Heart right ventricle (tissue), 16 donors: ENCODE measurements around the gene FCRLA. TPM values are rescaled to one million over a fixed set of nuclear protein-coding genes. Genes with fewer than 3 reads are reported as not detected.
"Not testable (repeated sequence)": the region's sequence is repeated elsewhere in the genome, so short reads cannot be mapped to it uniquely, and the experiment has no call there.

Experiments
- ATAC-seq, 8 donors: fragments of 200-7000 bp; cut with Tn5 transposase; one replicate each; pipeline ENCODE4 v1.9.1; 2020; ENCODE audit warnings: mild to moderate bottlenecking in 8 of 8, moderate library complexity in 8 of 8, moderate number of reproducible peaks in 1 of 8
- DNase-seq, 2 donors: peaks; one replicate each; pipeline ENCODE4 v3.0.0-alpha.2; 2020
- H3K27ac ChIP-seq, 10 donors: fragments of 200-600 bp; sonication (generic) in 2 of 10; one replicate each; pipeline versions ENCODE4 v1.5.0 to v1.8.0; 2020 to 2022; ENCODE audit warnings: mild to moderate bottlenecking in 3 of 10
- H3K27me3 ChIP-seq, 7 donors: fragments of 200-600 bp; one replicate each; pipeline ENCODE4 v1.8.0; 2021 to 2022; ENCODE audit warnings: mild to moderate bottlenecking in 2 of 7
- H3K36me3 ChIP-seq, 9 donors: fragments of 200-600 bp; sonication (generic) in 1 of 9; one replicate each; pipeline versions ENCODE4 v1.5.0 to v1.8.0; 2020 to 2022; ENCODE audit warnings: mild to moderate bottlenecking in 2 of 9
- H3K4me1 ChIP-seq, 9 donors: fragments of 200-600 bp; sonication (generic) in 1 of 9; one replicate each; pipeline versions ENCODE4 v1.5.0 to v1.8.0; 2020 to 2022; ENCODE audit warnings: mild to moderate bottlenecking in 4 of 9
- H3K4me3 ChIP-seq, 10 donors: fragments of 200-600 bp; sonication (generic) in 2 of 10; one replicate each; pipeline versions ENCODE4 v1.5.0 to v1.8.0; 2020 to 2022; ENCODE audit warnings: mild to moderate bottlenecking in 7 of 10, moderate library complexity in 2 of 10
- H3K9me3 ChIP-seq, 11 donors: fragments of 200-600 bp in 10 of 11; sonication (generic) in 2 of 11; one replicate each; pipeline versions ENCODE4 v1.5.0 to v1.8.0; 2013 to 2022; ENCODE audit warnings: mild to moderate bottlenecking in 2 of 11, control low read depth in 1 of 11, moderate library complexity in 1 of 11
- WGBS, 2 donors: extraction: QIAGEN DNeasy Blood & Tissue Kit; methylation state at CpG; one replicate each; pipeline ENCODE4 v1.1.7; 2013; ENCODE audit warnings: inconsistent platforms in 1 of 2; 5-methylcytosine and 5-hydroxymethylcytosine counted together
- intact Hi-C, 10 donors: fragments of 100-400 bp; cut with DNase I; formaldehyde crosslinking; loops; one replicate each; pipeline versions ENCODE4 v1.11.1 to v1.14.2; 2022
- polyA plus RNA-seq, 2 donors: library from polyadenylated mRNA; stranded (reverse); fragments of 200-250 nt; gene quantifications; one replicate each; pipeline ENCODE4 v1.2.3, GENCODE V29; 2013
- total RNA-seq, 10 donors: library from RNA; stranded (reverse); fragmentation: NEBNext Ultra II Directional in 3 of 10; extraction: Animal tissue kit (Norgen Biotek cat#: 25700) in 3 of 10; gene quantifications; one replicate each; pipeline versions ENCODE4 v1.2.1 to v1.2.4, GENCODE V29; 2021 to 2023
- TF ChIP-seq, protein P1 (sequence below), 9 donors: fragments of 200-600 bp; sonication (generic) in 2 of 9; IDR thresholded peaks; one replicate each; pipeline versions ENCODE4 v1.5.0 to v1.8.0; 2021 to 2022; ENCODE audit warnings: antibody characterized with exemption in 9 of 9, mild to moderate bottlenecking in 5 of 9, moderate library complexity in 1 of 9
- donor health status: Arrhythmogenic right ventricular cardiomyopathy.
- donor health status: ischemic (EF 13 %, LVEDD 7.1; RV severe dilation, severe dysfunction).
- donor health status: healthy with polysubstance abuse.
- donor health status: DM: no; HTN: yes; CAD: no.
- donor health status: DM: no; HTN: no; CAD: no.
- donor health status: ischemic (EF 25% LVEDD 6.9; RV normal size, moderate dysfunction).
- donor health status: ischemic (EF 25% LVEDD 5.7; RV mildly dilated, moderate dysfunction).
- donor health status: healthy.
- donor health status: DM: yes; HTN: yes; CAD: no.
- donor health status: Ischemic cardiomyopathy.
- donor health status: ischemic (EF 35%, LVEDD 5.7; RV mildly dilated, moderate dysfunction).
- donor health status: nonischemic (EF 11% LVEDD 7.7; RV severe dilation, severe dysfunction).
- donor health status: DM: yes; HTN: yes; CAD: no.
- donor health status: PGD.
- donor health status: ischemic (EF 29% LVEDD 5.4; RV normal size, mild dysfunction).
- donor health status: nonischemic (EF 23%, LVEDD 6.1; RV moderate dilation, normal function).

Gene FCRLA
- total and polyA plus RNA-seq, 12 donors: 0.13 to 1.00 (median 0.27) TPM; not detected in 6

DNA sequence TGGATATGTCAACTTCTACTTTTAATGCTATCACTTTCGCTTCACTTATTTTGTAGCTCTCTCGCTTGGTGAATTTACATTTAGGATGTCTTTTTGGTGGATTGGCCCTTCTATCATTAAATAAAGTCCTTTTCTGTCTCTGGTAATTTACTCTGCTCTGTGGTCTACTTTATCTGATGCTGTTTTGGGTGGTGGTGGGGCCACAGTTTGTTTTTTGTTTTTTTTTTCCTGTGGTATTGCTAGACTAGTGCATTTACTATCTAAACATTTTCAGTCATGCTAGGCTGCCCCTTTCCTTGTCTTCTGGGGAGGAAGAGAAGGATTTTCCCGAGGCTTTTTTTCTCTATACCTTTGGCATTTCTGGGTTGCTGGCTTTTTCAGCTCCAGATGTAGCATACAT, 18.1 kb upstream of the FCRLA start:
- 74 to 78% methylated on average over 3 of the region's 3 CpGs for WGBS, 2 donors
- ATAC-seq: no peak
- TF ChIP-seq, protein P1, sequence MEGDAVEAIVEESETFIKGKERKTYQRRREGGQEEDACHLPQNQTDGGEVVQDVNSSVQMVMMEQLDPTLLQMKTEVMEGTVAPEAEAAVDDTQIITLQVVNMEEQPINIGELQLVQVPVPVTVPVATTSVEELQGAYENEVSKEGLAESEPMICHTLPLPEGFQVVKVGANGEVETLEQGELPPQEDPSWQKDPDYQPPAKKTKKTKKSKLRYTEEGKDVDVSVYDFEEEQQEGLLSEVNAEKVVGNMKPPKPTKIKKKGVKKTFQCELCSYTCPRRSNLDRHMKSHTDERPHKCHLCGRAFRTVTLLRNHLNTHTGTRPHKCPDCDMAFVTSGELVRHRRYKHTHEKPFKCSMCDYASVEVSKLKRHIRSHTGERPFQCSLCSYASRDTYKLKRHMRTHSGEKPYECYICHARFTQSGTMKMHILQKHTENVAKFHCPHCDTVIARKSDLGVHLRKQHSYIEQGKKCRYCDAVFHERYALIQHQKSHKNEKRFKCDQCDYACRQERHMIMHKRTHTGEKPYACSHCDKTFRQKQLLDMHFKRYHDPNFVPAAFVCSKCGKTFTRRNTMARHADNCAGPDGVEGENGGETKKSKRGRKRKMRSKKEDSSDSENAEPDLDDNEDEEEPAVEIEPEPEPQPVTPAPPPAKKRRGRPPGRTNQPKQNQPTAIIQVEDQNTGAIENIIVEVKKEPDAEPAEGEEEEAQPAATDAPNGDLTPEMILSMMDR (IDR thresholded peaks at IDR 0.05): no peak

DNA sequence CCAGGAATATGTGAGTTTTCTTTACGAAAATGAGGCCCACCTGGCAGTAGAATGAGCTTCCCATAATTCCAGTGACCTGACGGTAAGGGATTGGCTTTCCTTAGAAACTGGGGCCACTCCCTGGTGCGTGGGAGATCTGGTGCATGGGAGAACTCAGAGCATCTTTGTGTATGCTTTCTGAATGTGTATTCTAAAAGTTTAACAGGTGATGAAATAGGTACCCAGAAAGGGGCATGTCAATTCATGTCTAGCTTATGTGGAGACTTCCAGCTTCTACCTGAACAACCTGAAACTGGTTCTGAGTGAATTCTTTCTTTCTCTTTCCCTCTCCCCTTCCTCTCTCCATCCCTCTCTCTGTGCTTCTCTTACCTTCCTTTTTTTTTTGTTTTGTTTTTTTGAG, 15.2 kb upstream of the FCRLA start:
- Histone ChIP-seq H3K36me3 (no peaks in the 10 kb centered on the region), H3K27me3 (peaks cover 0 to 78% (median 18%) of the 10 kb centered on the region in 7 donors), H3K4me3 (no peak overlapping the region), H3K4me1 (no peaks in the 10 kb centered on the region), H3K9me3 (peaks cover 0 to 5% (median 0%) of the 10 kb centered on the region in 11 donors), H3K27ac (no peak overlapping the region)
- ATAC-seq: no peak
- WGBS, 2 donors: 67 to 76% methylated on average over 3 of the region's 3 CpGs
- intact Hi-C loops: no loop called here
- no peak for DNase-seq
- TF ChIP-seq, protein P1 (IDR thresholded peaks at IDR 0.05): no peak

More for the DNA sequence above, 18.1 kb upstream of the FCRLA start:
- Histone ChIP-seq H3K9me3 (no peaks in the 10 kb centered on the region), H3K4me3 (no peak overlapping the region), H3K27me3 (peaks cover 0 to 65% (median 22%) of the 10 kb centered on the region in 7 donors), H3K27ac (no peak overlapping the region), H3K4me1 (no peaks in the 10 kb centered on the region), H3K36me3 (no peaks in the 10 kb centered on the region)
- intact Hi-C loops: no loop called here
- DNase-seq: no peak

DNA sequence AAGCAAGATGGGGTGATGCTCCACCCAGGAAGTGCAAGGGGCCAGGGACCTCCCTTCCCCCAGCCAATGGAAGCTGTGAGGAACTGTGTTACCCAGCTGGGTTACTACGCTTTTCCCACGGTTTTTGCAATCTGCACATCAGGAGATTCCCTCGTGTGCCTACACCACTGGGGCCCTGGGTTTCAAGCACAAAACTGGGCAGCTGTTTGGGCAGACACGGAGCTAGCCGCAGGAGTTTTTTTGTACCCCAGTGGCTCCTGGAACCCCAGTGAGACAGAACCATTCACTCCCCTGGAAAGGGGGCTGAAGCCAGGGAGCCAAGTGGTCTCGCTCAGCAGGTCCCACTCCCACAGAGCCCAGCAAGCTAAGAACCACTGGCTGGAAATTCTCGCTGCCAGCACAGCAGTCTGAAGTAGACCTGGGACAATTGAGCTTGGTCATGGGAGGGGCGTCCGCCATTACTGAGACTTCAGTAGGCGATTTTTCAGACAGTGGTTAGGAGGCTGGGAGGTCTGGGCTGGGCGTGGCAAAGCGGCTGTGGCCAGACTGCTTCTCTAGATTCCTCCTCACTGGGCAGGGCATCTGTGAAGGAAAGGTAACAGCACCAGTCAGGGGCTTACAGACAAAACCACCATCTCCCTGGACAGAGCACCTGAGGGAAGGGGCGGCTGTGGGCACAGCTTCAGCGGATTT, 13.9 kb upstream of the FCRLA start:
- H3K36me3 ChIP-seq, intact Hi-C loops, H3K4me3 ChIP-seq, H3K4me1 ChIP-seq, H3K27ac ChIP-seq, H3K9me3 ChIP-seq, DNase-seq, ATAC-seq: not testable (repeated sequence)
- H3K27me3 ChIP-seq: peaks cover 0 to 76% (median 18%) of the 10 kb centered on the region in 7 donors
- 85 to 88% methylated on average over 14 of the region's 14 CpGs for WGBS, 2 donors

DNA sequence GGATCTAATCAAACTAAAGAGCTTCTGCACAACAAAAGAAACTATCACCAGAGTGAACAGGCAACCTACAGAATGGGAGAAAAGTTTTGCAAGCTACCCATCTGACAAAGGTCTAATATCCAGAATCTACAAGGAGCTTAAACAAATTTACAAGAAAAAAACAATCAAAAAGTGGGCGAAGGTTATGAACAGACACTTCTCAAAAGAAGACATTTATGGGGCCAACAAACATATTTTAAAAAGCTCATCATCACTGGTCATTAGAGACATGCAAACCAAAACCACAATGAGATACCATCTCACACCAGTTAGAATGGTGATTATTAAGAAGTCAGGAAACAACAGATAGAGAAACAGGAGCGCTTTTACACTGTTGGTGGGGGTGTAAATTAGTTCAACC, 8.7 kb upstream of the FCRLA start:
- ATAC-seq, intact Hi-C loops, DNase-seq, H3K36me3 ChIP-seq, H3K4me1 ChIP-seq, H3K9me3 ChIP-seq, H3K4me3 ChIP-seq, H3K27ac ChIP-seq: not testable (repeated sequence)
- WGBS, 2 donors: 87 to 91% methylated on average over 2 of the region's 2 CpGs
- H3K27me3 ChIP-seq: peaks cover 0 to 50% (median 6%) of the 10 kb centered on the region in 7 donors

DNA sequence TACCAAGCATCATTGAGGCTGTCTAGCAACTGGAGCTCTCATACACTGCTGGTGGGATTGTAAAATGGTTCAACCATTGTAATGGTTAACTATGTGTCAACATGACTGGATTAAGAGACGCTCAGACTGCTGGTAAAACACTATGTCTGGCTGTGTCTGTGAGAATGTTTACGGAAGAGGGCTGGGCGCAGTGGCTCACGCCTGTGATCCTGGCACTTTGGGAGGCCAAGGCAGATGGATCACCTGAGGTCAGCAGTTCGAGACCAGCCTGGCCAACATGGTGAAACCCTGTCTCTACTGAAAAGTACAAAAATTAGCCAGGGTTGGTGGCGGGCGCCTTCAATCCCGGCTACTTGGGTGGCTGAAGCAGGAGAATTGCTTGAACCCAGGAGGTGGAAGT, 4.8 kb upstream of the FCRLA start:
- Histone ChIP-seq H3K36me3 (no peaks in the 10 kb centered on the region), H3K4me3 (no peak overlapping the region), H3K27me3 (peaks cover 0 to 19% (median 0%) of the 10 kb centered on the region in 7 donors), H3K9me3 (no peaks in the 10 kb centered on the region), H3K27ac (no peak overlapping the region), H3K4me1 (peaks cover 0 to 13% (median 3%) of the 10 kb centered on the region in 9 donors)
- TF ChIP-seq, protein P1 (IDR thresholded peaks at IDR 0.05): no peak
- intact Hi-C loops: no loop called here
- ATAC-seq (no peak), DNase-seq (no peak)
- WGBS, 2 donors: 84 to 87% methylated on average over 8 of the region's 8 CpGs
